K562 (cell line): ENCODE data around the gene ANP32B. TPM values are rescaled to one million over a fixed set of nuclear protein-coding genes. Genes with fewer than 3 reads are reported as not detected.
A peak's percentile ranks its signal among the peaks of the same experiment; 100 is the strongest.

Experiments used
- ATAC-seq: fragments of 200-7000 bp; cut with Tn5 transposase; 3 replicates; pipeline ENCODE4 v1.9.1; 2020; ENCODE audit warnings: moderate library complexity
- BruUV-seq: library from RNA; stranded (reverse); fragments of 400-500 nt; replicated peaks from 2 replicates; lab custom pipeline; 2021; lab: Mats Ljungman, UMichigan
- CTCF ChIA-PET: fragments of 300-600 bp; formaldehyde crosslinking; extraction: SDS; loops from one replicate; lab custom pipeline; 2021; ENCODE audit warnings: low intra/inter-chr PET ratio; lab: Yijun Ruan, JAX
- POLR2A ChIA-PET: fragments of 300-600, 350-650 bp; sonication (Branson Sonifier 250); formaldehyde crosslinking; extraction: SDS; loops from one replicate; lab custom pipeline; 2021; ENCODE audit warnings: antibody characterized with exemption, inconsistent platforms; lab: Yijun Ruan, JAX
- DNase-seq, 4 experiments: peaks; one replicate each; pipeline versions ENCODE4 v3.0.0 to v3.0.0-alpha.2; 2011 to 2018; ENCODE audit warnings: low spot score in 3 of 4, mixed read lengths in 3 of 4; ENCODE audit errors: extremely low read depth in 1 of 4
- FAIRE-seq: peaks from 2 replicates; lab custom pipeline; 2011; peaks lifted over from hg19 to GRCh38; lab: Jason Lieb, UNC
- H2AFZ ChIP-seq: 2 replicates; pipeline ENCODE4 v1.6.0; 2011; ENCODE audit warnings: low read depth, low read length, control low read depth, inconsistent platforms
- H3K27ac ChIP-seq: fragments of 200-600 bp; 3 replicates; pipeline ENCODE4 v1.8.0; 2011; ENCODE audit warnings: low read depth, mild to moderate bottlenecking, control low read depth, inconsistent platforms, low read length, moderate library complexity, mixed read lengths; ENCODE audit errors: extremely low read depth
- H3K27me3 ChIP-seq, 2 experiments: fragments of 300-600 bp in 1 of 2; 2 replicates in 1 of 2; 3 replicates in 1 of 2; pipeline versions ENCODE4 v1.6.0 to v1.8.0; 2011; ENCODE audit warnings: inconsistent platforms in 2 of 2, low read length in 2 of 2, mild to moderate bottlenecking in 1 of 2, mixed read lengths in 1 of 2, moderate library complexity in 1 of 2; ENCODE audit not compliant: control insufficient read depth in 2 of 2, insufficient read depth in 2 of 2
- H3K36me3 ChIP-seq: fragments of 300-600 bp; 3 replicates; pipeline ENCODE4 v1.8.0; 2011; ENCODE audit warnings: mild to moderate bottlenecking, low read length, inconsistent platforms; ENCODE audit not compliant: control insufficient read depth, insufficient read depth
- H3K4me1 ChIP-seq, 2 experiments: fragments of 200-600 bp in 1 of 2; replicated peaks in 1 of 2; 2 replicates in 1 of 2; 3 replicates in 1 of 2; pipeline versions ENCODE4 v1.5.1 to v1.8.0; 2011; ENCODE audit warnings: inconsistent platforms in 2 of 2, low read length in 2 of 2, mild to moderate bottlenecking in 1 of 2, mixed read lengths in 1 of 2, moderate library complexity in 1 of 2; ENCODE audit not compliant: control insufficient read depth in 2 of 2, insufficient read depth in 2 of 2
- H3K4me2 ChIP-seq: 2 replicates; pipeline ENCODE4 v1.6.1; 2011; ENCODE audit warnings: low read length, control low read depth, inconsistent platforms, mixed read lengths; ENCODE audit not compliant: insufficient read depth
- H3K4me3 ChIP-seq: fragments of 200-600 bp; sonication (generic), shearing (Covaris generic); 2 replicates; pipeline ENCODE4 v1.5.1; 2016; ENCODE audit warnings: control low read depth, inconsistent platforms
- H3K79me2 ChIP-seq: fragments of 200-600 bp; 3 replicates; pipeline ENCODE4 v1.8.0; 2011; ENCODE audit warnings: low read length, inconsistent platforms; ENCODE audit not compliant: control insufficient read depth, insufficient read depth
- H3K9ac ChIP-seq, 2 experiments: 2 replicates each; pipeline versions ENCODE4 v1.6.0 to v1.6.1; 2011; ENCODE audit warnings: low read depth in 2 of 2, low read length in 2 of 2, control low read depth in 1 of 2, inconsistent platforms in 1 of 2, mild to moderate bottlenecking in 1 of 2, mixed read lengths in 1 of 2; ENCODE audit not compliant: insufficient read depth in 1 of 2
- H3K9me1 ChIP-seq: one replicate; pipeline ENCODE4 v1.6.0; 2011; ENCODE audit warnings: inconsistent platforms, mild to moderate bottlenecking, low read length, moderate library complexity; ENCODE audit not compliant: control insufficient read depth, insufficient read depth
- H3K9me3 ChIP-seq: replicated peaks from 2 replicates; pipeline ENCODE4 v1.5.1; 2011; ENCODE audit warnings: low read depth, low read length, inconsistent platforms; ENCODE audit not compliant: control insufficient read depth, insufficient read depth
- H4K20me1 ChIP-seq: replicated peaks from 2 replicates; pipeline ENCODE4 v1.6.1; 2011; ENCODE audit warnings: low read length, inconsistent platforms, mixed read lengths; ENCODE audit not compliant: control insufficient read depth, insufficient read depth
- HMG20A ChIP-seq: fragments of 450-650 bp; formaldehyde crosslinking; conservative IDR thresholded peaks from 2 replicates; pipeline ENCODE4 v1.4.0; 2020; ENCODE audit warnings: mild to moderate bottlenecking, mixed read lengths
- L3MBTL2 ChIP-seq: fragments of 450-650 bp; IDR thresholded peaks from 2 replicates; pipeline ENCODE4 v1.6.1; 2016; ENCODE audit warnings: mild to moderate bottlenecking, moderate library complexity
- MYNN ChIP-seq, 2 experiments: sonication (generic); formaldehyde crosslinking in 1 of 2; IDR thresholded peaks; 2 replicates each; pipeline versions ENCODE4 v1.5.0 to v1.6.1; 2016 to 2020; ENCODE audit warnings: antibody characterized with exemption in 1 of 2, missing genetic modification reagents in 1 of 2
- XRCC4 ChIP-seq: IDR thresholded peaks from one replicate; pipeline ENCODE4 v1.6.1; 2011; ENCODE audit not compliant: insufficient read depth, insufficient read length; ENCODE audit errors: extremely low read depth
- ZNF146 ChIP-seq: IDR thresholded peaks from one replicate; pipeline ENCODE4 v1.6.1; 2018; ENCODE audit warnings: missing compliant biosample characterization; ENCODE audit not compliant: unreplicated experiment
- ZNF449 ChIP-seq: fragments of 250-450 bp; sonication (Bioruptor Pico); IDR thresholded peaks from 2 replicates; pipeline ENCODE4 v1.8.0; 2022; ENCODE audit warnings: moderate library complexity, mild to moderate bottlenecking, inconsistent platforms
- WGBS: fragments of 100-300 bp; shearing (Covaris generic); methylation state at CpG from one replicate; pipeline ENCODE4 v1.1.6; 2016; ENCODE audit warnings: low coverage, mixed read lengths; ENCODE audit not compliant: insufficient coverage; ENCODE audit errors: missing lambda C conversion rate; 5-methylcytosine and 5-hydroxymethylcytosine counted together
- in situ Hi-C: fragments of 300-500 bp; cut with MboI; formaldehyde crosslinking; loops from 4 replicates; pipeline ENCODE4 v1.15.0; 2018; ENCODE audit warnings: inconsistent platforms, mixed read lengths
- intact Hi-C: fragments of 100-400 bp; cut with micrococcal nuclease; formaldehyde crosslinking; loops from 2 replicates; pipeline ENCODE4 v1.14.2; 2022
- polyA plus RNA-seq, 8 experiments: library from polyadenylated mRNA; depleted of rRNA in 4 of 8; stranded (reverse) in 5 of 8; unstranded in 3 of 8; fragments of >200 nt; fragmentation: Nextera tagmentation in 2 of 8; fragmentation: Illumina TruSeq in 1 of 8; extraction: Ambion mirVana in 2 of 8; extraction: Trizol in 1 of 8; gene quantifications; 2 replicates each; pipeline versions ENCODE4 v1.2.1 to v1.2.3, GENCODE V29; 2011 to 2014; ENCODE audit warnings: inconsistent platforms in 1 of 8, missing spikeins in 1 of 8
- total RNA-seq, 7 experiments: library from RNA; depleted of rRNA in 6 of 7; stranded (reverse); fragments of >200 nt in 6 of 7; fragmentation: Illumina TruSeq in 2 of 7; extraction: Trizol in 2 of 7; gene quantifications; 2 replicates each; pipeline versions ENCODE4 v1.2.1 to v1.2.3, GENCODE V29; 2011 to 2021; ENCODE audit warnings: low replicate concordance in 1 of 7
- TF ChIP-seq, protein P1 (sequence below): fragments of 450-650 bp; conservative IDR thresholded peaks from 2 replicates; pipeline ENCODE4 v1.6.1; 2016; ENCODE audit warnings: missing genetic modification characterization, low read depth, mild to moderate bottlenecking, missing compliant biosample characterization, moderate library complexity
- TF ChIP-seq, protein P2 (sequence below): fragments of 150-350 bp; IDR thresholded peaks from 2 replicates; pipeline ENCODE4 v1.6.1; 2014; ENCODE audit warnings: low read depth, mild to moderate bottlenecking, low read length, borderline replicate concordance
- TF ChIP-seq, protein P3 (sequence below): IDR thresholded peaks from 2 replicates; pipeline ENCODE4 v1.6.1; 2016; ENCODE audit warnings: missing genetic modification characterization, missing compliant biosample characterization

The ANP32B gene
- total and polyA plus RNA-seq, 9 of the 15 experiments (the other 6 are each of a cell fraction or from before 2014, with no cell fraction given) = 68.9 to 815 (median 141) TPM

- TF ChIP-seq, protein P1, sequence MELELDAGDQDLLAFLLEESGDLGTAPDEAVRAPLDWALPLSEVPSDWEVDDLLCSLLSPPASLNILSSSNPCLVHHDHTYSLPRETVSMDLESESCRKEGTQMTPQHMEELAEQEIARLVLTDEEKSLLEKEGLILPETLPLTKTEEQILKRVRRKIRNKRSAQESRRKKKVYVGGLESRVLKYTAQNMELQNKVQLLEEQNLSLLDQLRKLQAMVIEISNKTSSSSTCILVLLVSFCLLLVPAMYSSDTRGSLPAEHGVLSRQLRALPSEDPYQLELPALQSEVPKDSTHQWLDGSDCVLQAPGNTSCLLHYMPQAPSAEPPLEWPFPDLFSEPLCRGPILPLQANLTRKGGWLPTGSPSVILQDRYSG (tag) = peak; percentile 97
- TF ChIP-seq, all 486 proteins: peak for 75
These were observed 66.3 kb downstream of the ANP32B start (continued) for GRCh38 chr9:98049288-98050072.

DNA sequence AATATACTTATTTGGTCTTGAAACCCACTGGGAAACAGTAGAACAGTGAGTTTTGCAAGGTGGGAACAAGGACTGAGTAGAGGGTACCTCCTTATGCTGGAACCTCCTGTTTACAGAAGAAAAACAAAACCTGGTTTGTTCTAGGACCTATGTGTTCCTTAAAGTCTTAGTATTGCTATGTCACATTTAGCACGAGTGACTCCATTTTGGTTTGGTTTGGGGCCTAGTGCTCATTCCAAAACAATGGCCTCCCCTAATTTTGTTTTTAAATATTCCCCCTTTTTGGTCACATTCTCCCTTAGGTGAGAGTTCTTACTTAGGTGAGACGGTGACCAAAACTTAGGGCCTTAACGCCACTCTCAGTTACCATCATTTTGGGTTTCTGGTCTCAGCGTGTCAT, 67.2 kb downstream of the ANP32B start:
- Histone ChIP-seq H2AFZ (no peak overlapping the region), H3K9ac (no peak overlapping the region), H3K4me3 (no peak overlapping the region), H3K27ac (no peak overlapping the region), H3K9me3 (no peaks in the 10 kb centered on the region), H4K20me1 (no peaks in the 10 kb centered on the region), H3K79me2 (peaks cover 63% of the 10 kb centered on the region), H3K9me1 (no peaks in the 10 kb centered on the region), H3K36me3 (peaks cover 64% of the 10 kb centered on the region), H3K4me2 (no peak overlapping the region), H3K27me3 (no peaks in the 10 kb centered on the region), H3K4me1 (peaks cover 9 to 20% of the 10 kb centered on the region in 2 experiments; a peak in 3 of 5 replicates)
- 95% methylated on average over 4 of the region's 4 CpGs for WGBS
- in situ Hi-C loops (no loop called here), intact Hi-C loops (loop anchor here (10.0 kb wide), 1 partner anchor 356 kb away; the partner anchor contains the start of gene XPA)
- POLR2A ChIA-PET = interaction anchor here (0.5 to 0.8 kb wide), 2 partner anchors 15 to 30 kb away, joined by 3 to 4 read pairs; no protein-coding TSS in a partner anchor
- no TSS peak for BruUV-seq
- CTCF ChIA-PET = no interaction called here
- DNase-seq = no peak
- no peak for FAIRE-seq
- no peak for ATAC-seq
- TF ChIP-seq, protein P2, sequence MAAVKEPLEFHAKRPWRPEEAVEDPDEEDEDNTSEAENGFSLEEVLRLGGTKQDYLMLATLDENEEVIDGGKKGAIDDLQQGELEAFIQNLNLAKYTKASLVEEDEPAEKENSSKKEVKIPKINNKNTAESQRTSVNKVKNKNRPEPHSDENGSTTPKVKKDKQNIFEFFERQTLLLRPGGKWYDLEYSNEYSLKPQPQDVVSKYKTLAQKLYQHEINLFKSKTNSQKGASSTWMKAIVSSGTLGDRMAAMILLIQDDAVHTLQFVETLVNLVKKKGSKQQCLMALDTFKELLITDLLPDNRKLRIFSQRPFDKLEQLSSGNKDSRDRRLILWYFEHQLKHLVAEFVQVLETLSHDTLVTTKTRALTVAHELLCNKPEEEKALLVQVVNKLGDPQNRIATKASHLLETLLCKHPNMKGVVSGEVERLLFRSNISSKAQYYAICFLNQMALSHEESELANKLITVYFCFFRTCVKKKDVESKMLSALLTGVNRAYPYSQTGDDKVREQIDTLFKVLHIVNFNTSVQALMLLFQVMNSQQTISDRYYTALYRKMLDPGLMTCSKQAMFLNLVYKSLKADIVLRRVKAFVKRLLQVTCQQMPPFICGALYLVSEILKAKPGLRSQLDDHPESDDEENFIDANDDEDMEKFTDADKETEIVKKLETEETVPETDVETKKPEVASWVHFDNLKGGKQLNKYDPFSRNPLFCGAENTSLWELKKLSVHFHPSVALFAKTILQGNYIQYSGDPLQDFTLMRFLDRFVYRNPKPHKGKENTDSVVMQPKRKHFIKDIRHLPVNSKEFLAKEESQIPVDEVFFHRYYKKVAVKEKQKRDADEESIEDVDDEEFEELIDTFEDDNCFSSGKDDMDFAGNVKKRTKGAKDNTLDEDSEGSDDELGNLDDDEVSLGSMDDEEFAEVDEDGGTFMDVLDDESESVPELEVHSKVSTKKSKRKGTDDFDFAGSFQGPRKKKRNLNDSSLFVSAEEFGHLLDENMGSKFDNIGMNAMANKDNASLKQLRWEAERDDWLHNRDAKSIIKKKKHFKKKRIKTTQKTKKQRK = no peak
- TF ChIP-seq, protein P3, sequence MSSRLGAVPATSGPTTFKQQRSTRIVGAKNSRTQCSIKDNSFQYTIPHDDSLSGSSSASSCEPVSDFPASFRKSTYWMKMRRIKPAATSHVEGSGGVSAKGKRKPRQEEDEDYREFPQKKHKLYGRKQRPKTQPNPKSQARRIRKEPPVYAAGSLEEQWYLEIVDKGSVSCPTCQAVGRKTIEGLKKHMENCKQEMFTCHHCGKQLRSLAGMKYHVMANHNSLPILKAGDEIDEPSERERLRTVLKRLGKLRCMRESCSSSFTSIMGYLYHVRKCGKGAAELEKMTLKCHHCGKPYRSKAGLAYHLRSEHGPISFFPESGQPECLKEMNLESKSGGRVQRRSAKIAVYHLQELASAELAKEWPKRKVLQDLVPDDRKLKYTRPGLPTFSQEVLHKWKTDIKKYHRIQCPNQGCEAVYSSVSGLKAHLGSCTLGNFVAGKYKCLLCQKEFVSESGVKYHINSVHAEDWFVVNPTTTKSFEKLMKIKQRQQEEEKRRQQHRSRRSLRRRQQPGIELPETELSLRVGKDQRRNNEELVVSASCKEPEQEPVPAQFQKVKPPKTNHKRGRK (tag) = no peak
- no peak for TF ChIP-seq ZNF146 (CRISPR knock-in tag)
- TF ChIP-seq L3MBTL2 = no peak
- TF ChIP-seq MYNN (IDR thresholded peaks at IDR 0.05) = no peak
- TF ChIP-seq MYNN (CRISPR knock-in tag; IDR thresholded peaks at IDR 0.05) = no peak
- TF ChIP-seq HMG20A (CRISPR knock-in tag) = no peak
- no peak for TF ChIP-seq XRCC4
- peak; percentile 85 for TF ChIP-seq ZNF449
